Measurements from ENCODE around the gene TMCO4.
"Not testable (repeated sequence)": the region's sequence is repeated elsewhere in the genome, so short reads cannot be mapped to it uniquely, and the experiment has no call there.

DNA sequence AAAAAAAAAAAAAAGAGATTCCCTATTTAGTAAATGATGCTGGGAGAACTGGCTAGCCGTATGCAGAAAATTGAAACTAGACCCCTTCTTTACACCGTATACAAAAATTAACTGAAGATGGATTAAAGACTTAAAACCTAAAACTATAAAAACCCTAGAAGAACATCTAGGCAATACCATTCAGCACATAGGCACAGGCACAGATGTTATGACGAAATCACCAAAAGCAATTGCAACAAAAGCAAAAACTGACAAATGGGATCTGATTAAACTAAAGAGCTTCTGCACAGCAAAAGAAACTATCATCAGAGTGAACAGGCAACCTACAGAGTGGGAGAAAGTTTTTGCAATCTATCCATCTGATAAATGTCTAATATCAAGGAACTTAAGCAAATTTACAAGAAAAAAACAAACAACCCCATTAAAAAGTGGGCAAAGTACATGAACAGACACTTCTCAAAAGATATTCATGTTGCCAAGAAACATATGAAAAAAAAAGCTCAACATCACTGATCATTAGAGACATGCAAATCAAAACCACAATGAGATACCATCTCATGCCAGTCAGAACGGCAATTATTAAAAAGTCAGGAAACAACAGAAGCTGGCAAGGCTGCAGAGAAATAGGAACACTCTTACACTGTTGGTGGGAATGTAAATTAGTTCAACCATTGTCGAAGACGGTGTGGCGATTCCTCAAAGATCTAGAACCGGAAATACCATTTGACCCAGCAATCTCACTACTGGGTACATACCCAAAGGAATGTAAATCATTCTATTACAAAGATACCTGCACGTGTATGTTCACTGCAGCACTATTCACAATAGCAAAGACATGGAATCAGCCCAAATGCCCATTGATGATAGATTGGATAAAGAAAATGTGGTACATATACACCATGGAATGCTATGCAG lies 9.4 kb downstream of the TMCO4 start:
- not testable (repeated sequence) for TF ChIP-seq BACH2 (CRISPR knock-in tag; IDR thresholded peaks at IDR 0.05; ENCODE audit: borderline replicate concordance); ZFP30 (CRISPR knock-in tag; IDR thresholded peaks at IDR 0.05); CSDC2 (CRISPR knock-in tag; IDR thresholded peaks at IDR 0.05); ISL1 (CRISPR knock-in tag; IDR thresholded peaks at IDR 0.05); TCF4 (CRISPR knock-in tag; IDR thresholded peaks at IDR 0.05; ENCODE audit: borderline replicate concordance)
- TF ChIP-seq, protein P1, sequence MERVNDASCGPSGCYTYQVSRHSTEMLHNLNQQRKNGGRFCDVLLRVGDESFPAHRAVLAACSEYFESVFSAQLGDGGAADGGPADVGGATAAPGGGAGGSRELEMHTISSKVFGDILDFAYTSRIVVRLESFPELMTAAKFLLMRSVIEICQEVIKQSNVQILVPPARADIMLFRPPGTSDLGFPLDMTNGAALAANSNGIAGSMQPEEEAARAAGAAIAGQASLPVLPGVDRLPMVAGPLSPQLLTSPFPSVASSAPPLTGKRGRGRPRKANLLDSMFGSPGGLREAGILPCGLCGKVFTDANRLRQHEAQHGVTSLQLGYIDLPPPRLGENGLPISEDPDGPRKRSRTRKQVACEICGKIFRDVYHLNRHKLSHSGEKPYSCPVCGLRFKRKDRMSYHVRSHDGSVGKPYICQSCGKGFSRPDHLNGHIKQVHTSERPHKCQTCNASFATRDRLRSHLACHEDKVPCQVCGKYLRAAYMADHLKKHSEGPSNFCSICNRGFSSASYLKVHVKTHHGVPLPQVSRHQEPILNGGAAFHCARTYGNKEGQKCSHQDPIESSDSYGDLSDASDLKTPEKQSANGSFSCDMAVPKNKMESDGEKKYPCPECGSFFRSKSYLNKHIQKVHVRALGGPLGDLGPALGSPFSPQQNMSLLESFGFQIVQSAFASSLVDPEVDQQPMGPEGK (CRISPR knock-in tag; IDR thresholded peaks at IDR 0.05; ENCODE audit: borderline replicate concordance): not testable (repeated sequence)
